Mesenchymal stem cell (in vitro differentiated cells and primary cell): ENCODE data around the gene SAFB2.

Experiments used
- DNase-seq: peaks from one replicate; pipeline ENCODE4 v3.0.0-alpha.2; 2013
- H2AFZ ChIP-seq: one replicate; pipeline ENCODE4 v1.6.1; 2013; ENCODE audit warnings: low read depth, mild to moderate bottlenecking, control low read depth, inconsistent platforms, low read length, moderate library complexity
- H2AK5ac ChIP-seq: 2 replicates; pipeline ENCODE4 v1.6.1; 2013; ENCODE audit warnings: low read length, moderate library complexity, mild to moderate bottlenecking, inconsistent platforms; ENCODE audit not compliant: severe bottlenecking
- H2BK120ac ChIP-seq: one replicate; pipeline ENCODE4 v1.6.1; 2013; ENCODE audit warnings: low read depth, mild to moderate bottlenecking, inconsistent platforms, low read length, moderate library complexity
- H2BK12ac ChIP-seq, 2 experiments: one replicate each; pipeline ENCODE4 v1.6.1; 2013; ENCODE audit warnings: inconsistent platforms in 2 of 2, low read length in 2 of 2, mild to moderate bottlenecking in 2 of 2, moderate library complexity in 2 of 2, control low read depth in 1 of 2
- H2BK15ac ChIP-seq: one replicate; pipeline ENCODE4 v1.6.1; 2013; ENCODE audit warnings: mild to moderate bottlenecking, low read depth, inconsistent platforms; ENCODE audit not compliant: poor library complexity, severe bottlenecking
- H2BK5ac ChIP-seq: 2 replicates; pipeline ENCODE4 v1.6.1; 2013; ENCODE audit warnings: low read depth, mild to moderate bottlenecking, low read length, control low read depth, inconsistent platforms; ENCODE audit not compliant: poor library complexity, severe bottlenecking
- H3K14ac ChIP-seq, 2 experiments: one replicate each; pipeline ENCODE4 v1.6.1; 2013; ENCODE audit warnings: inconsistent platforms in 2 of 2, low read length in 2 of 2, control low read depth in 1 of 2, mild to moderate bottlenecking in 1 of 2, moderate library complexity in 1 of 2
- H3K18ac ChIP-seq, 2 experiments: one replicate each; pipeline ENCODE4 v1.6.1; 2013; ENCODE audit warnings: inconsistent platforms in 2 of 2, low read length in 2 of 2, control low read depth in 1 of 2, low read depth in 1 of 2, mild to moderate bottlenecking in 1 of 2
- H3K23ac ChIP-seq, 2 experiments: one replicate each; pipeline ENCODE4 v1.6.1; 2013; ENCODE audit warnings: inconsistent platforms in 2 of 2, low read length in 2 of 2, mild to moderate bottlenecking in 2 of 2, moderate library complexity in 2 of 2, control low read depth in 1 of 2
- H3K27ac ChIP-seq: 2 replicates; pipeline ENCODE4 v1.5.1; 2013; ENCODE audit warnings: mild to moderate bottlenecking, moderate library complexity, low read length, control low read depth, inconsistent platforms; ENCODE audit not compliant: poor library complexity, severe bottlenecking
- H3K27me3 ChIP-seq, 2 experiments: 2 replicates each; pipeline versions ENCODE4 v1.6.1 to v1.7.0; 2013; ENCODE audit warnings: low read length in 2 of 2, mild to moderate bottlenecking in 2 of 2, moderate library complexity in 2 of 2, control low read depth in 1 of 2, inconsistent platforms in 1 of 2; ENCODE audit not compliant: control insufficient read depth in 1 of 2, insufficient read depth in 1 of 2
- H3K36me3 ChIP-seq, 2 experiments: 2 replicates each; pipeline versions ENCODE4 v1.6.1 to v1.7.0; 2013; ENCODE audit warnings: low read length in 2 of 2, control low read depth in 1 of 2, inconsistent platforms in 1 of 2, low read depth in 1 of 2, mild to moderate bottlenecking in 1 of 2; ENCODE audit not compliant: insufficient read depth in 2 of 2, control insufficient read depth in 1 of 2
- H3K4ac ChIP-seq, 2 experiments: one replicate each; pipeline ENCODE4 v1.6.1; 2013; ENCODE audit warnings: inconsistent platforms in 2 of 2, low read length in 2 of 2, mild to moderate bottlenecking in 2 of 2, moderate library complexity in 2 of 2, control low read depth in 1 of 2, low read depth in 1 of 2
- H3K4me1 ChIP-seq: 2 replicates; pipeline ENCODE4 v1.6.1; 2013; ENCODE audit warnings: low read depth, low read length, control low read depth; ENCODE audit not compliant: control insufficient read depth, insufficient read depth
- H3K4me2 ChIP-seq: 2 replicates; pipeline ENCODE4 v1.6.1; 2013; ENCODE audit warnings: low read length, mild to moderate bottlenecking, inconsistent platforms; ENCODE audit not compliant: poor library complexity, severe bottlenecking
- H3K4me3 ChIP-seq, 2 experiments: 2 replicates each; pipeline versions ENCODE4 v1.5.1 to v1.7.0; 2013; ENCODE audit warnings: low read length in 2 of 2, mild to moderate bottlenecking in 2 of 2, control low read depth in 1 of 2, low read depth in 1 of 2; ENCODE audit not compliant: insufficient read depth in 1 of 2
- H3K79me1 ChIP-seq: replicated peaks from 2 replicates; pipeline ENCODE4 v1.6.1; 2013; ENCODE audit warnings: mild to moderate bottlenecking, control low read depth, low read length, inconsistent platforms; ENCODE audit not compliant: poor library complexity, severe bottlenecking
- H3K9ac ChIP-seq: 2 replicates; pipeline ENCODE4 v1.7.0; 2013; ENCODE audit warnings: mild to moderate bottlenecking, low read length, moderate library complexity
- H3K9me3 ChIP-seq: 2 replicates; pipeline ENCODE4 v1.7.0; 2013; ENCODE audit warnings: mild to moderate bottlenecking, low read length; ENCODE audit not compliant: control insufficient read depth
- H4K8ac ChIP-seq: one replicate; pipeline ENCODE4 v1.6.1; 2013; ENCODE audit warnings: inconsistent platforms, mild to moderate bottlenecking, low read length, moderate library complexity
- H4K91ac ChIP-seq: one replicate; pipeline ENCODE4 v1.6.1; 2013; ENCODE audit warnings: mild to moderate bottlenecking, low read length, inconsistent platforms
- WGBS: methylation state at CpG from one replicate; pipeline ENCODE4 v1.1.7; 2013; ENCODE audit warnings: mixed read lengths; 5-methylcytosine and 5-hydroxymethylcytosine counted together

The SAFB2 gene

GRCh38 chr19:5587661-5588060 lies 34.9 kb downstream of the SAFB2 start:
- Histone ChIP-seq H3K23ac (no peak overlapping the region), H3K79me1 (peaks cover 41% of the 10 kb centered on the region), H3K9me3 (no peaks in the 10 kb centered on the region), H3K4ac (no peak overlapping the region), H4K8ac (no peak overlapping the region), H2BK15ac (no peak overlapping the region), H3K27ac (no peak overlapping the region), H2AK5ac (no peak overlapping the region), H3K14ac (no peak overlapping the region), H3K9ac (no peak overlapping the region), H3K27me3 (no peaks in the 10 kb centered on the region), H2BK5ac (no peak overlapping the region), H3K4me2 (no peak overlapping the region), H3K18ac (no peak overlapping the region), H3K4me3 (no peak overlapping the region), H2AFZ (no peak overlapping the region), H2BK120ac (no peak overlapping the region), H3K4me1 (peaks cover 36% of the 10 kb centered on the region), H3K36me3 (peaks cover 70% of the 10 kb centered on the region in 2 experiments), H2BK12ac (no peak overlapping the region), H4K91ac (no peak overlapping the region)
- WGBS = 96% methylated on average over 23 of the region's 23 CpGs
- no peak for DNase-seq

GRCh38 chr19:5587071-5587455 lies 35.5 kb downstream of the SAFB2 start:
- Histone ChIP-seq H3K27me3 (no peaks in the 10 kb centered on the region), H2BK15ac (no peak overlapping the region), H3K9ac (no peak overlapping the region), H3K36me3 (peaks cover 70% of the 10 kb centered on the region in 2 experiments), H2AFZ (no peak overlapping the region), H3K14ac (no peak overlapping the region), H3K23ac (no peak overlapping the region), H3K4ac (no peak overlapping the region), H2BK12ac (no peak overlapping the region), H2BK120ac (no peak overlapping the region), H2AK5ac (no peak overlapping the region), H3K4me3 (no peak overlapping the region), H3K27ac (no peak overlapping the region), H3K79me1 (peaks cover 41% of the 10 kb centered on the region), H4K8ac (no peak overlapping the region), H3K4me2 (no peak overlapping the region), H4K91ac (no peak overlapping the region), H3K9me3 (no peaks in the 10 kb centered on the region), H3K4me1 (peaks cover 42% of the 10 kb centered on the region), H2BK5ac (no peak overlapping the region), H3K18ac (no peak overlapping the region)
- 98% methylated on average over 16 of the region's 16 CpGs for WGBS
- DNase-seq = no peak

DNA sequence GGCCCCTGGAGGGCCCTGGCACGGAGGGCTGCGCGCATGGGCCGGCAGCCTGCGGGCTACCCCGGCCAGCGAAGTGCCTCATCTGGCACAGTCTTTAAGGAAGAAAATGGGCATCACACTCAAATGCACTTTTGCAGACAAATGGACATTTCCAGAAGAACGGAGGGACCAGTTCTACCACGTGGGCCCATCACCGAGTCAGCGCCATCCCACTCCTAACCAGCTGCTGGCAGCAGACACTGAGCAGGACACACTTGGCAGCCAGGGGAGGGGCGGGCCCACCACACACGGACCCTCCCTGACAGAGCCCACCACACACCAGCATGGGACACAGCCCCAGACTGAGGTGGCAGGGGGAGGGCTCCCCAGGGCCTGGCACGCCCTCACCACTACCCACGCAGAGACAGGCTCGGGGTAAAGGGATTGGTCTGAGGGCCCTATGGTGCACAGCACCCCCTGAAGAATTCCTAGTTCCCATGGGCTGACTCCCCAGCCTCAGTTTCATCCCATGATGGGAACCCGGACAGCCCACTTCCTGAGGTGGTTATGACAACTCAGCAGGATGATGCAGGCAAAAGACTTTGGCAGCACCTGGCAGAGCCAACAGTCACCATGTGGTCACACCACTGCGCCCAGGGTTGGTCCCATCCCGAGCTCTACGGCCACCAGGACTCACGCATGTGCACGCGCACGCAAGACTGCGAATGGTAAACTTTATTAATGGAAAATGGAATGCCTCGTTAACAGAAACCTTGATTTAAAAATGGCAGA lies 36.1 kb downstream of the SAFB2 start:
- Histone ChIP-seq H3K36me3 (peaks cover 65 to 68% of the 10 kb centered on the region in 2 experiments), H2BK15ac (no peak overlapping the region), H3K79me1 (peaks cover 38% of the 10 kb centered on the region), H3K23ac (no peak overlapping the region), H4K91ac (peak overlapping the region; percentile 12), H4K8ac (no peak overlapping the region), H3K18ac (no peak overlapping the region), H3K4me3 (no peak overlapping the region), H2BK120ac (no peak overlapping the region), H3K4ac (no peak overlapping the region), H2BK12ac (no peak overlapping the region), H3K27ac (peak overlapping the region; percentile 31), H3K27me3 (no peaks in the 10 kb centered on the region), H2AK5ac (peak overlapping the region; percentile 61), H3K14ac (no peak overlapping the region), H3K4me2 (no peak overlapping the region), H2AFZ (no peak overlapping the region), H3K9ac (no peak overlapping the region), H2BK5ac (no peak overlapping the region), H3K9me3 (no peaks in the 10 kb centered on the region), H3K4me1 (peaks cover 46% of the 10 kb centered on the region)
- WGBS = 88% methylated on average over 25 of the region's 26 CpGs
- no peak for DNase-seq

DNA sequence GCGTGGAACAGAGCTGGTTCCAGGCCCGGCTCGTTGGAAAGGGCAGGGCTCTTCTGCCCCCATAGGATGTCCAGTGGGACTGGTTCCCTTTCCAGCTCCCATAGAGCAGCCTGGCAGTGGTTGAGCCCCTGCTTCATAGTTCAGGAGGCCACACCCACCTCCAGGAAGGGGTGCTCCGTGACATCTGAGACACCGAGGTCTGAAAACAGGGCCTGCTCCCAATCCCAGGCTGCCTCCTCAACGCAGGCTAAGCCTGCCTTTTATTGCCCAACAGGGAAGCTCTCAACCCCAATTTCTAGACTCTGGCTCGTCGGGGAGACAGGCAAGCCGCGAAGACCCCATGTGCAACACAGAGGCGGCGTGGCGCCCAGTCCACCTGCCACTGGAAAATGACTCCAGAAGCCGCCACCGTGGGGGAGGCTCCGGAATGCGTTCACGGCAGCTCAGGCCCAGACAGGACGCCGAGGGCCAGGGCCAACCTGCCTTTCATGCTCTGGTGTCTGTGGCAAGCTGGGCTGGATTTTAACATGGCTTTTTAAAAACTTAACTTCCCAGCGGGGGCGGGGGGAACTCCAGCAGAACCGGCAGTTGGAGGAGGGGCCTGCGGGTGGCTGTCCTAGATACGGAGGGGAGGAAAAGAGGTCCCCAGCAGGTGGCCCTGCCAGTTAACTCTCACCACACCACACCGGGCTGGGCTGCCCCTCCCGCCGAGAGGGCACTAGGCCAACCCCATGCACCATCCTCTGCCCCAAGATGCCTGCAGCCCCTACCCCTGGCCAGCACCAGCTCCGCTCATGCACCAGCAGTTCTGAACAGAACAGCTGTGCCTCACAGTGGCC lies 36.9 kb downstream of the SAFB2 start:
- H3K4me2 ChIP-seq = no peak overlapping the region
- H3K14ac ChIP-seq = no peak overlapping the region
- no peak overlapping the region for H2AFZ ChIP-seq
- H3K4me1 ChIP-seq = peaks cover 47% of the 10 kb centered on the region
- H3K18ac ChIP-seq = no peak overlapping the region
- no peak overlapping the region for H2BK5ac ChIP-seq
- peak overlapping the region; percentile 40 for H2AK5ac ChIP-seq
- H3K23ac ChIP-seq = no peak overlapping the region
- no peak overlapping the region for H4K8ac ChIP-seq
- 61% methylated on average over 29 of the region's 29 CpGs for WGBS
- H2BK15ac ChIP-seq = peak overlapping the region; percentile 12
- H3K79me1 ChIP-seq = peaks cover 34% of the 10 kb centered on the region
- peaks cover 60 to 64% of the 10 kb centered on the region in 2 experiments for H3K36me3 ChIP-seq
- no peaks in the 10 kb centered on the region for H3K9me3 ChIP-seq
- no peak overlapping the region for H3K4ac ChIP-seq
- no peaks in the 10 kb centered on the region for H3K27me3 ChIP-seq
- H2BK12ac ChIP-seq = no peak overlapping the region
- DNase-seq = no peak
- H2BK120ac ChIP-seq = no peak overlapping the region
- no peak overlapping the region for H4K91ac ChIP-seq
- H3K9ac ChIP-seq = no peak overlapping the region
- H3K4me3 ChIP-seq = no peak overlapping the region
- H3K27ac ChIP-seq = peak overlapping the region; percentile 31
